ENCODE measurements around the gene HOXB5. TPM values are rescaled to one million over a fixed set of nuclear protein-coding genes. Genes with fewer than 3 reads are reported as not detected.

HOXB5 gene
- total and polyA plus RNA-seq, 8 donors: 3.3 to 37.5 (median 28.9) TPM

DNA sequence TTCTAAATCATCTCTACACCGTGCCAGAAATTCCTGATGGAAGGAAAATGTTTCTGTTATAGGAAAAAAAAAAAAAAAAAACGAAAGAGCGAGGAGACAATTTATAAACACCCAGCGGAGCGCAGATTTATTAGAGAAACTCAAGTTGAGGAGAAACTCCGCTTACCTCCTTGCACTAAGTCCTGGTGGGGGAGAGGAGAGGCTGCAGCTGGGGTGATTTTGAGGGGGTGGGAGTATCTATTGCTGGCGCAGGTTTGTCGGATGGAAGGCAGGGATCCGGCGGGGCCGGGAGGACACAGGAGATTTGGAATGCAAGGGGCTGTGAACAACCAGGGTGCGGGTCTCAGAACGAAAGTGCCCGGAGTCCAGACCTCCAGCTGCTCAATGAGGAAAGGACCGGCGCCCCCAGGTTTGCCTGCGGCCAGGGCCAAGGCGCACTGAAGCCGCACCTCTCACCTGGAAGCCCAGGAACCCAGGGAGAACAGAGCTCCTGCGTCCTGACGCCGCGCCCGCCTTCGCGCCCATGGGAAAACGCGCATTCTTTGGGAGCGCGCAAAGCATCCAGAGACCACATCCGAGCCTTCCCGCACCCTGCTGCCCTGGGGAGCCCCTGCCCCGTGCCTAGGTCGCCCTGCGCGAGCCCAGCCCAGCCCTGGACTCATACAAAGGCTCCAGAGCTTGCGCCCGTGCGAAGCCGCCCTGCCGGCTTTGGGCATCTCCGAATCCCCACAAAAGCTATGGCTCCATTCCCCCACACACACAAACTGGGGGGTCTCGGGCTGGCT lies 24.1 kb upstream of the HOXB5 start:
- no peak overlapping the region for H3K27ac ChIP-seq
- intact Hi-C loops (cut with DNase I): no loop called here
- no peaks in the 10 kb centered on the region for H3K36me3 ChIP-seq
- TF ChIP-seq CTCF (IDR thresholded peaks at IDR 0.05): no peak
- no peaks in the 10 kb centered on the region for H3K9me3 ChIP-seq
- ATAC-seq (no peak), DNase-seq (no peak)
- peaks cover 92 to 100% of the 10 kb centered on the region in 2 donors for H3K27me3 ChIP-seq
- H3K4me3 ChIP-seq: no peak overlapping the region
- peaks cover 0 to 28% of the 10 kb centered on the region in 2 donors for H3K4me1 ChIP-seq

GRCh38 chr17:48616717-48617470 lies 23.3 kb upstream of the HOXB5 start:
- ATAC-seq: no peak
- Histone ChIP-seq H3K36me3 (no peaks in the 10 kb centered on the region), H3K9me3 (no peaks in the 10 kb centered on the region), H3K4me3 (no peak overlapping the region), H3K27me3 (peaks cover 92 to 100% of the 10 kb centered on the region in 2 donors), H3K4me1 (peaks cover 0 to 36% of the 10 kb centered on the region in 2 donors), H3K27ac (no peak overlapping the region)
- DNase-seq: no peak
- no peak for TF ChIP-seq CTCF (IDR thresholded peaks at IDR 0.05)
- intact Hi-C loops (cut with DNase I): no loop called here

GRCh38 chr17:48615963-48616716 lies 22.6 kb upstream of the HOXB5 start:
- Histone ChIP-seq H3K4me3 (no peak overlapping the region), H3K27me3 (peaks cover 88 to 100% of the 10 kb centered on the region in 2 donors), H3K27ac (no peak overlapping the region), H3K9me3 (no peaks in the 10 kb centered on the region), H3K4me1 (peaks cover 0 to 44% of the 10 kb centered on the region in 2 donors), H3K36me3 (no peaks in the 10 kb centered on the region)
- intact Hi-C loops (cut with DNase I): no loop called here
- no peak for TF ChIP-seq CTCF (IDR thresholded peaks at IDR 0.05)
- no peak for ATAC-seq
- DNase-seq: no peak

- DNase-seq (no peak), ATAC-seq (no peak)
- intact Hi-C loops (cut with DNase I): no loop called here
- Histone ChIP-seq H3K27ac (no peak within 1 kb of the TSS), H3K27me3 (peaks cover 88 to 100% of the 10 kb centered on the region in 2 donors), H3K4me3 (no peak within 1 kb of the TSS), H3K4me1 (peaks cover 0 to 52% of the 10 kb centered on the region in 2 donors), H3K9me3 (no peaks in the 10 kb centered on the region), H3K36me3 (no peaks in the 10 kb centered on the region)
- no peak for TF ChIP-seq CTCF (IDR thresholded peaks at IDR 0.05)
These were observed 21.7 kb upstream of the HOXB5 start, which contains the start of gene HOXB8 for GRCh38 chr17:48615047-48615962. Gene HOXB8, minus strand, starts transcription at chr17:48615292. Its CDS starts 588 bp downstream, at chr17:48614704.

Data from left lung (tissue), 10 donors.